Activated T-cell treated with anti-CD3 and anti-CD28 coated beads, Interleukin-2, amount 50 U/mL, for 48 hours (primary cell): Measurements from ENCODE around the gene ATXN7L2.

Source experiments
- DNase-seq, 2 experiments: peaks; one replicate each; pipeline ENCODE4 v3.0.0-alpha.2; 2020

The ATXN7L2 gene

GRCh38 chr1:109499661-109500536 is 16.2 kb downstream of the ATXN7L2 start:
- DNase-seq: peak; percentile 73 to 79

- no peak for DNase-seq
Observed at GRCh38 chr1:109500941-109501381, 17.3 kb downstream of the ATXN7L2 start.

- peak in 1 of 2 experiments; percentile 31 for DNase-seq
Observed at GRCh38 chr1:109501644-109502363, 18.1 kb downstream of the ATXN7L2 start.

- DNase-seq: peak in 1 of 2 experiments; percentile 37
Observed at GRCh38 chr1:109502364-109502851, 18.7 kb downstream of the ATXN7L2 start.

GRCh38 chr1:109503935-109504334 is 20.2 kb downstream of the ATXN7L2 start:
- peak in 1 of 2 experiments; percentile 23 for DNase-seq

- peak in 1 of 2 experiments; percentile 17 for DNase-seq
Observed at GRCh38 chr1:109504974-109505373, 21.3 kb downstream of the ATXN7L2 start.

GRCh38 chr1:109508001-109508872 is 24.5 kb downstream of the ATXN7L2 start:
- peak in 1 of 2 experiments; percentile 17 for DNase-seq

- DNase-seq: no peak
Observed at GRCh38 chr1:109508873-109509175, 25.1 kb downstream of the ATXN7L2 start.

- peak; percentile 68 to 78 for DNase-seq
Observed at GRCh38 chr1:109509176-109510134, 25.8 kb downstream of the ATXN7L2 start, which contains the start of gene AMIGO1. TSS of gene AMIGO1 (minus strand) at chr1:109509727. CDS start at chr1:109508912, 815 bp downstream.

GRCh38 chr1:109513110-109513710 is 29.5 kb downstream of the ATXN7L2 start:
- DNase-seq: no peak

GRCh38 chr1:109514846-109515245 is 31.1 kb downstream of the ATXN7L2 start:
- no peak for DNase-seq

GRCh38 chr1:109516872-109517271 is 33.2 kb downstream of the ATXN7L2 start:
- DNase-seq: no peak

GRCh38 chr1:109517337-109517736 is 33.6 kb downstream of the ATXN7L2 start:
- DNase-seq: no peak

- no peak for DNase-seq
Observed at GRCh38 chr1:109521002-109521951, 37.6 kb downstream of the ATXN7L2 start.

- DNase-seq: no peak
Observed at GRCh38 chr1:109522026-109522425, 38.3 kb downstream of the ATXN7L2 start.

- DNase-seq: no peak
Observed at GRCh38 chr1:109523706-109524105, 40.0 kb downstream of the ATXN7L2 start.

GRCh38 chr1:109527098-109527811 is 43.5 kb downstream of the ATXN7L2 start:
- DNase-seq: no peak

- DNase-seq: no peak
Observed at GRCh38 chr1:109527846-109528695, 44.4 kb downstream of the ATXN7L2 start.
